Thyroid gland (tissue), 4 donors: ENCODE data around the gene LETM1.

ENCODE experiments used
- CTCF ChIP-seq, 6 experiments: fragments of 200-600 bp in 3 of 6; fragments of 450-650 bp in 3 of 6; sonication (generic) in 3 of 6; IDR thresholded peaks; one replicate each; pipeline ENCODE4 v1.5.1; 2016 to 2019; ENCODE audit warnings: antibody characterized with exemption in 6 of 6, mild to moderate bottlenecking in 2 of 6, inconsistent platforms in 1 of 6, moderate library complexity in 1 of 6
- POLR2A ChIP-seq, 2 donors: fragments of 450-650 bp; IDR thresholded peaks; one replicate each; pipeline ENCODE4 v1.6.1; 2017; ENCODE audit warnings: antibody characterized with exemption in 2 of 2, mild to moderate bottlenecking in 2 of 2, moderate library complexity in 1 of 2

GRCh38 chr4:1804638-1805492, 51.1 kb downstream of the LETM1 start:
- TF ChIP-seq CTCF (IDR thresholded peaks at IDR 0.05), result no peak
- no peak for TF ChIP-seq POLR2A (IDR thresholded peaks at IDR 0.05)
